ENCODE results near the gene PLCB3. TPM values are rescaled to one million over a fixed set of nuclear protein-coding genes. Genes with fewer than 3 reads are reported as not detected.

Gene PLCB3
- total RNA-seq, 4 donors from 2014 or later, result 10.8 to 17.9 (median 16.3) TPM

DNA sequence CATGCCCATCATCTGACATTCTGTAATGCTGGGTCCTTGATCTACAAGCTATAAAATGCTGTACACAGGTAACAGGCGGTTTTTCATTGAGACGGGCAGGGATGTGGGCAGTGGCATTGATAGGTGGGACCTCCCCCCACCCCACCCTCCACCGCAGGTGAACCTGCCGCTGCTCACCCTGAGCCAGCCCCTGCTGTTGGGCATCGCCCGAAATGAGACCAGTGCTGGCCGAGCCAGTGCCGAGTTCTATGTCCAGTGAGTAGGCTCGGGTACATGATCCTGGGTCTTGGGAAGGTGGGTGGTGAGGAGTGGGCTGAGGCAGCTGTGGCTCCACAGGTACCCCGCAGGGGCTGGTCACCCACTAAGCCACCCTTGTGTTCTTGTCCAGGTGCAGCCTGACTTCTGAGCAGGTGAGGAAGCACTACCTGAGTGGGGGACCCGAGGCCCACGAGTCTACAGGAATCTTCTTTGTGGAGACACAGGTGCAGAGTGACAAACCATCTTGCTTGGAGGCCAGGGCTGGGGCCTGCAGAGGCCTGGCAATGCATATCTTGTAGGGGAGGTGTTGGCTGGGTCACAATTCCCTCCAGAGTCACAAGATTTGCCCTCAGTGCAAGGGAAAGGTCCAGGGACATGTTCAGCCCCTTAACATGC lies 22.1 kb upstream of the PLCB3 start:
- TF ChIP-seq, protein P1, sequence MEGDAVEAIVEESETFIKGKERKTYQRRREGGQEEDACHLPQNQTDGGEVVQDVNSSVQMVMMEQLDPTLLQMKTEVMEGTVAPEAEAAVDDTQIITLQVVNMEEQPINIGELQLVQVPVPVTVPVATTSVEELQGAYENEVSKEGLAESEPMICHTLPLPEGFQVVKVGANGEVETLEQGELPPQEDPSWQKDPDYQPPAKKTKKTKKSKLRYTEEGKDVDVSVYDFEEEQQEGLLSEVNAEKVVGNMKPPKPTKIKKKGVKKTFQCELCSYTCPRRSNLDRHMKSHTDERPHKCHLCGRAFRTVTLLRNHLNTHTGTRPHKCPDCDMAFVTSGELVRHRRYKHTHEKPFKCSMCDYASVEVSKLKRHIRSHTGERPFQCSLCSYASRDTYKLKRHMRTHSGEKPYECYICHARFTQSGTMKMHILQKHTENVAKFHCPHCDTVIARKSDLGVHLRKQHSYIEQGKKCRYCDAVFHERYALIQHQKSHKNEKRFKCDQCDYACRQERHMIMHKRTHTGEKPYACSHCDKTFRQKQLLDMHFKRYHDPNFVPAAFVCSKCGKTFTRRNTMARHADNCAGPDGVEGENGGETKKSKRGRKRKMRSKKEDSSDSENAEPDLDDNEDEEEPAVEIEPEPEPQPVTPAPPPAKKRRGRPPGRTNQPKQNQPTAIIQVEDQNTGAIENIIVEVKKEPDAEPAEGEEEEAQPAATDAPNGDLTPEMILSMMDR (IDR thresholded peaks at IDR 0.05; ENCODE audit: low read depth), result no peak

DNA sequence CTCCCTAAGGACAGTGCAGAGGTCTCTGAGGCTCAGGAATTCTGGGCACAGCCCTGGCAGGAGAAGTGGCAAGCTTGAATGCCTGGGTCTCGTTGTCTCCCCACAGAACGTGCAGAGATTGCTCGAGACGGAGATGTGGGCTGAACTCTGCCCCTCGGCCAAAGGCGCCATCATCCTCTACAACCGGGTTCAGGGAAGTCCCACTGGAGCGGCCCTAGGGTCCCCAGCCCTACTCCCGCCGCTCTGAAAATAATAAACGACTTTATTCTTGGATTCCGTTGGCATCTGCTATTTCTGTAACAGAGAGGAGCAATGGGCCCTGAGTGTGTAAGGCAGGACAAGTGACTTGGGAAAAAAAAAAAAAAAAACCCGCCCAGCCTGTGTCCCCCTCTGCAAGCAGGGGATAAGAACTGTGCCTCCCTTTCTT lies 21.6 kb upstream of the PLCB3 start:
- TF ChIP-seq, protein P1 (IDR thresholded peaks at IDR 0.05; ENCODE audit: low read depth), result no peak

DNA sequence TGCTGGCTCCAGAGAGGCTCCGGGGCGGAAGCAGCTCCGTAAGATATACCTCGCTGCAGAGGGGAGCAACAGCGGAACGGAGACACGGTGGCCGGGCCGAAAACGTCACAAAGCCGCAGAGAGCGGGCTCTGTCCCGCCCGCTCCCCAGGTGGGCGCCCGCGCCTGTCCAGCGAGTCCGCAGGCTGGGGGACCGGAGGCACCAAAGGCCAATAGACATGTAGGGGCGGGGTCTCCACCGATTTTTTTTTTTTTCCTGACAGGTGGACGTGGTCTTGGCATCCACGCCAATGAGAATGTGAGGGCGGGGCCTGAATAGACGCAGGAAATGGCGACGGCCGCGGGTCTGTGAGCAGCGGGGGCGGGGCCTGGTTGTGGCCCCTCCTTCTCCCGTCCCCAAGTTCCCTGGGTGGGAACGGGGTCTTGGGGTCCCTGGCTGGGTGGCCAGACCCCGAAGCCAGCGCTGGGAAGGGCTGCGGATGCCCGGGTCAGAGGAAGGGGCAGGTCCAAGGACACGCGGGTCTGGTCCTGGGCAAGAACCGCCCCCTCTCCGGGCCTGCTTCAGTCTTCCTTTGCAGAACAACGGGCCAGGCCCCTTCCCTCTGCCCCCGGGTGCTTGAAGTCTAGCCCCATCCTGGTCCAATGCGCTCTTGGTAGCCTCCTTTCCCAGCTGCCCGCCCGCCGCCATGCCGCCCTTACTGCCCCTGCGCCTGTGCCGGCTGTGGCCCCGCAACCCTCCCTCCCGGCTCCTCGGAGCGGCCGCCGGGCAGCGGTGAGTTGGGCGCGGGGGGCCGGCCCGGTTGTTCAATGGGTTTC lies 21.0 kb upstream of the PLCB3 start, which contains the start of gene DNAJC4:
TSS of gene DNAJC4 (plus strand) at position 378 of the 814 bp plus-strand sequence. CDS start at position 685, 307 bp downstream.
- TF ChIP-seq, protein P1 (IDR thresholded peaks at IDR 0.05; ENCODE audit: low read depth), result no peak

DNA sequence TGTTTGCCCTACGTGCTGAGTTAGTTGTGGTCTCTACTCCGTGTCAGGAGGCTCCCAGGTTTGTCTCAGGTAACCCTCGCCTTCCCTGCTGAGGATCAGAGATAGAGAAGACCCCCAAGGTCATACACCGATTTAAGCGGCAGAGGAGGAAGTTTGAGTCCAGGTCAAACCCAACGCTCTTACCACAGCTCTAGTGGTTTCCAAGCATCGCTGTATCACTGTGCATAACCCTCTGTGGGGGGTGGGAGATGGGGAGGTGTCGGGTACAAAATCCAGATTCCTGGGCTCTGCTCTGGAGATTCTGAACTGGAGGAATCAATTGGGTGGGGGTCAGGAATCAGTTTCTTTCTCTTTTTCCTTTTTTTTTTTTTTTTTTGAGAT lies 20.4 kb upstream of the PLCB3 start:
- TF ChIP-seq, protein P1 (IDR thresholded peaks at IDR 0.05; ENCODE audit: low read depth), result no peak

DNA sequence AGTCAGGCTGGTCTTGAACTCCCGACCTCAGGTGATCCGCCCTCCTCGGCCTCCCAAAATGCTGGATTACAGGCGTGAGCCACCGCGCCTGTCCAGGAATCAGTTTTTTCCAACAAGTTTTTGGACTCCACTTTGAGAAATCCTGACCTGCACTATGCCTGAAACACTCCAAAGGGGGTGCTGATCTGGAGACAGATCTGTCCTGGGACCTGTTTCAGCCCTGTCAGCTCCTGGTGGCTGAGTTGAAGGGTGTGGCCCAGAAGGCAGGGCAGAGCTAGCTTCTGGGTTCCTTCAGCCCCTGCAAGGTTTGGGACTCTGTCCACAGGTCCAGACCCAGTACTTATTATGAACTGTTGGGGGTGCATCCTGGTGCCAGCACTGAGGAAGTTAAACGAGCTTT lies 19.8 kb upstream of the PLCB3 start:
- TF ChIP-seq, protein P1 (IDR thresholded peaks at IDR 0.05; ENCODE audit: low read depth), result no peak

DNA sequence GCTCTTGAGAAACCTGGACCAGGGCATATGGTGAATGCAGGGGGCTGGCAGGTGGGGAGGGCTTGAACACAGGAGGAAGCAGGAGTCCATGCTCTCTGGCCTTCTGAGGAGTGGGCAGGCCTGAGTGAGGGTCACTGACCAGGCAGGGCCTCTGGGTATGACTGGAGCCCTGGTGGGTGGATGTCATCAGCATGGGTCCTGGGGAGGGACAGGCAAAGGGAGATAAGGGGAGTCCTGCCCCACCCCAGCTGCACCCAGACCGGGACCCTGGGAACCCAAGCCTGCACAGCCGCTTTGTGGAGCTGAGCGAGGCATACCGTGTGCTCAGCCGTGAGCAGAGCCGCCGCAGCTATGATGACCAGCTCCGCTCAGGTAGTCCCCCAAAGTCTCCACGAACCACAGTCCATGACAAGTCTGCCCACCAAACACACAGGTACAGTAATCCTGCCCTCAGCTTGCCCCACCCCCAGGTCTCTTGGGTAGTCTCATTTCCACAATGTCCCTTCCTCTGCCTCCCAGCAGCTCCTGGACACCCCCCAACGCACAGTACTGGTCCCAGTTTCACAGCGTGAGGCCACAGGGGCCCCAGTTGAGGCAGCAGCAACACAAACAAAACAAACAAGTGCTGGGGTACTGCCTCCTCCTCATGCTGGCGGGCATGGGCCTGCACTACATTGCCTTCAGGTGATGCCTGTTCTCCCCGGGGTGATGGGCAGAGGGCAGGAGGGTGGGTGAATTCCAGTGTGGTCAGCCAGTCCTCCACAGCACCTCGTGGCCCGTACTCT lies 19.0 kb upstream of the PLCB3 start:
- TF ChIP-seq, protein P1 (IDR thresholded peaks at IDR 0.05; ENCODE audit: low read depth), result no peak

DNA sequence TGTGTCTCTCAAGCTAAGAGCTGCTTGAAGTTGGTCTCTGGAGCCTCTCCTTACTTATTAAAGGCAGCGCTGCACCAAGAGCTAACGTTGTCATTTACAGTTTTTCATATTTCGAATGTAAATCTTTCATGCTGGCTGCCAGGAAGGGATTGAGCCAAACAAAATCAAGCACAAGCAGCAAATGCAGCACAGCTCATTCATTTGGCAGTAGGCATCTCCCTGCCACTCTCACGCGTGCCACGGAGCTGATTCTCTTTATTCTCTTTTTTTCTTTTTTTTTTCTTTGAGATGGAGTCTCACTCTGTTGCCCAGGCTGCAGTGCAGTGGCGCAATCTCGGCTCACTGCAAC lies 18.4 kb upstream of the PLCB3 start:
- TF ChIP-seq, protein P1 (IDR thresholded peaks at IDR 0.05; ENCODE audit: low read depth), result no peak
